ENCODE results near the gene RHOG.

DNA sequence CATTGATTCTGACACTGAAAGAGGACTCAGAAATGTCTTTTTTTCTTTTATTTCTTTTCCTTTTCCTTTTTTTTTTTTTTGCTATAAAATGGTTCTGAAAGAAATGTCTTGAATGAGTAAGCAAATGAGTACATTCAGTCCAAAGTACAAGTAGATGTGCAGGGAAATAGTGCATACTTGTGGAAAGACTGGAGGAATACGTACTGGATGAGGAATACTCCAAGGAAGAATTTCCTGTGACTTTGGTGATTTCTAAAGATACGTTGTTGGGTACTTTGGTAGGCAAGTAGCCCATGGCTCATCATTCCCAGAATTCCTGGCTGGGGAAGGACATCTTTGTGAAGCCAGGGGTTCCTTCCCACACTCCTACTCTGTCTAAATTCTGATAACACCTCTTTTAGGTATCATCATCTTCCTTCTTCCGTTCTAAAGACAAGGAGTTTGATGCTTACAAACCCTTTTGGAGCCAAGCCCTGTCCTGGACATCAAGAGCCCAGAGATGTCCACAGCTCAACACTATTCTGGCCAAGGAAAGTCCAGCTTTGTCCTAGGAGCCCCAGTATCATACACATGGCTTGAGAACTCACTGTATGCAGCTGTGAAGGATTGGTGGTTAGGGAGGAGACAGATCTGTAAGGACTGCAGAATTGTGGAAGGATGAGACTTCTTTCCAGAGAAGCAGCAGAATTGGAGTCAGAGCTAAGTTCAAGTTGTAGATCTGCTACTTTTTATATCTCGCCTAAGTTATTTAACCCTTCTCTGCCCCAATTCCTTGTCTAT is 38.6 kb downstream of the RHOG start:
- TF ChIP-seq, protein P1, sequence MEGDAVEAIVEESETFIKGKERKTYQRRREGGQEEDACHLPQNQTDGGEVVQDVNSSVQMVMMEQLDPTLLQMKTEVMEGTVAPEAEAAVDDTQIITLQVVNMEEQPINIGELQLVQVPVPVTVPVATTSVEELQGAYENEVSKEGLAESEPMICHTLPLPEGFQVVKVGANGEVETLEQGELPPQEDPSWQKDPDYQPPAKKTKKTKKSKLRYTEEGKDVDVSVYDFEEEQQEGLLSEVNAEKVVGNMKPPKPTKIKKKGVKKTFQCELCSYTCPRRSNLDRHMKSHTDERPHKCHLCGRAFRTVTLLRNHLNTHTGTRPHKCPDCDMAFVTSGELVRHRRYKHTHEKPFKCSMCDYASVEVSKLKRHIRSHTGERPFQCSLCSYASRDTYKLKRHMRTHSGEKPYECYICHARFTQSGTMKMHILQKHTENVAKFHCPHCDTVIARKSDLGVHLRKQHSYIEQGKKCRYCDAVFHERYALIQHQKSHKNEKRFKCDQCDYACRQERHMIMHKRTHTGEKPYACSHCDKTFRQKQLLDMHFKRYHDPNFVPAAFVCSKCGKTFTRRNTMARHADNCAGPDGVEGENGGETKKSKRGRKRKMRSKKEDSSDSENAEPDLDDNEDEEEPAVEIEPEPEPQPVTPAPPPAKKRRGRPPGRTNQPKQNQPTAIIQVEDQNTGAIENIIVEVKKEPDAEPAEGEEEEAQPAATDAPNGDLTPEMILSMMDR (conservative IDR thresholded peaks at IDR 0.05 in 1 of 2, IDR thresholded peaks at IDR 0.05 in 1 of 2; ENCODE audit: extremely low read depth in 1 of 2, insufficient read depth in 1 of 2, low read depth in 1 of 2, low read length in 2 of 2), result no peak
- no peak for TF ChIP-seq EZH2 (IDR thresholded peaks at IDR 0.05; ENCODE audit: borderline replicate concordance, low read length)
